GM12874 (cell line): ENCODE measurements around the gene G6PC3.

Source experiments
- TF ChIP-seq, protein P1 (sequence below): IDR thresholded peaks from 2 replicates; pipeline ENCODE4 v1.5.1; 2011; ENCODE audit warnings: low read depth, mild to moderate bottlenecking, control low read depth, low read length, moderate library complexity; ENCODE audit not compliant: insufficient read depth

G6PC3 gene

DNA sequence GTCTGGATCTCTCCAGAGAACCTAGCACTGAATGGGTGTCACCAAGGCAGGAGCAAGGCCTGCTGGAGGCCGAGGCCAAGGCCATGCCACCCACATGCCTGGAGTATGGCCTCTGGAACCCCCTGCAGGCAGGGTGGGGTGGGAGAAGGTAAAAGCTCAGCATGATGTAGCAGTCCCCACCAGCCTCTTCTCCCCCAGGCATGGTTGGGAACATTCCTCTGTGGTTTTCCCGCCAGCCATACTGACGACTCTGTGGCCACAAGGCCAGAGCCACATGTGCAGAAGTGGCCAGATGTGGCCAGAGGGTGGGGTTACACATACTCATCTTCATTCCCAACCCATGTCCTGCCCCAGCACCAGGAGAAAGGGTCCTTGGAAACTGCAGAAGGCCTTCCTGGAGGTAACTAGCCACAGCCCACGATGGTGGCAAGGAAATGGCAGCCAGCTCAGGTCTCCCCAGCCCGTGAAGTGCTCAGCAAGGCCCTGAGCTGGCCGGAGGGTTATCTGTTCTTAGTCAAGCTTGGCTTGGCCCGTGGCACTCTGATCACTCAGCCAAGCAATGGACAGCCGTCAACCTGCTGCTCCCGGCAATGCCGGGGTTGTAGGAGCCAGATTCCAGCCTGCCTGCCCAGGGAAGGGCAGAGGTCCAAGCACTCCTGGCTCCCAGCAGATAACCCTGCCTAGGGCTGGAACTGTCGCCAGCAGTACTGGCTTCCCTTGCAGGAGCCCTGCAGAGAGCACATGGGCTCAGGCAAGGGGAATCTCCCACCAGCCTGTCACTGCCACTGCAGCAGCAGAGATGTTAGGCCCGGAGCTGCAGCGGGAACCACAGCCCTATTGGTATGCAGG lies 26.8 kb downstream of the G6PC3 start:
- TF ChIP-seq, protein P1, sequence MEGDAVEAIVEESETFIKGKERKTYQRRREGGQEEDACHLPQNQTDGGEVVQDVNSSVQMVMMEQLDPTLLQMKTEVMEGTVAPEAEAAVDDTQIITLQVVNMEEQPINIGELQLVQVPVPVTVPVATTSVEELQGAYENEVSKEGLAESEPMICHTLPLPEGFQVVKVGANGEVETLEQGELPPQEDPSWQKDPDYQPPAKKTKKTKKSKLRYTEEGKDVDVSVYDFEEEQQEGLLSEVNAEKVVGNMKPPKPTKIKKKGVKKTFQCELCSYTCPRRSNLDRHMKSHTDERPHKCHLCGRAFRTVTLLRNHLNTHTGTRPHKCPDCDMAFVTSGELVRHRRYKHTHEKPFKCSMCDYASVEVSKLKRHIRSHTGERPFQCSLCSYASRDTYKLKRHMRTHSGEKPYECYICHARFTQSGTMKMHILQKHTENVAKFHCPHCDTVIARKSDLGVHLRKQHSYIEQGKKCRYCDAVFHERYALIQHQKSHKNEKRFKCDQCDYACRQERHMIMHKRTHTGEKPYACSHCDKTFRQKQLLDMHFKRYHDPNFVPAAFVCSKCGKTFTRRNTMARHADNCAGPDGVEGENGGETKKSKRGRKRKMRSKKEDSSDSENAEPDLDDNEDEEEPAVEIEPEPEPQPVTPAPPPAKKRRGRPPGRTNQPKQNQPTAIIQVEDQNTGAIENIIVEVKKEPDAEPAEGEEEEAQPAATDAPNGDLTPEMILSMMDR: no peak

DNA sequence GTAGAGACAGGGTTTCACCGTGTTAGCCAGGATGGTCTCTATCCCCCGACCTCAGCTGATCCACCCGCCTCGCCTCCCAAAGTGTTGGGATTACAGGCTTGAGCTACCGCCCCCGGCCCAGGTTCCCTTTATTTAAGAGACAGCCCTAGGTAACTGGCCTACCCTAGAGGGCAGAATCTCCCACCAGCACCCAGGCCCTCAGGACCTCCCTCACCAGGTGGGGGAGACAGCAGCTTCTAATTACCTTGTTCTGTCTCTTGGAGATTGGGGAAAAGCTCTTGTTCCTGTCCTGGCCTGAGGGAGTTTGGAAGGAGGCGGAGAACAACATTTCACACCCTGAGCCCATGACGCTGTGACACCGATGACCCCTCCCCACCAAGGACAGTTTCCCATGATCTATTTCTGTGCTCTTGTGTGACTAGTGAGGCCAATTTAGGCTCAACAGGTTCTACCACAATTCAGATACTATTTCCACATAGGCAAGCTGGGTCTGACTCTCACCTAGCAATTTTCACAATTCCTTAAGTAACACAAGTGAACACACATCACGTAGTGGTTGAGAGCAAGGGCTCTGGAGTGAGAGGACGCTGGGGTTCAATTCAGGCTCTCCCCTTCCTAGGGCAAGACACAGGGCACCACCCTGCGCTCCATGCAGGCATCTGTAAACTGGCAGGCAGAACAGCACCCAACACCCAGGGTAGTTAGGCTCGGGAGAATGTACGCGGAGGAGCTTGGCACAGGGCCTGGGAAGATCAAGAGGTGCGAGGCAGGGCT lies 32.5 kb downstream of the G6PC3 start:
- TF ChIP-seq, protein P1: no peak

DNA sequence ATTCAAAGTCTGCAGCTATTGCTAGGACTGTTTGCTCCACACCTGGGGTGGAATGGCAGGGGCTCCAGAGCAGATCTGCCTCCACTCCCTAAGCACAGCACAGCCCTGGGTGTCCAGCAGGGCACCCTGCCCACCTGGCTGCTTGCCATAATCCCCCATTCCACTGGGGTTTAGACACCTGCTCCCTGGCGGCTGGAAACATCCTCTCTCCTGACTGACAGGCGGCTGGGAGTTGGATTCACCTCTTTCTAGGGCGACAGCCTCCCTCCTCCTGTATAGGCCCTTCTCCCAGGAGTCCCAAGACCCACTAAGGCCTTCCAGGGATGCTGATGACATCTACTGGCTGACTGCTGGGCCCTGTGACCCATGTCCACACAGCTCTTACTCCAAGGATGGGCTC lies 34.9 kb downstream of the G6PC3 start:
- TF ChIP-seq, protein P1: no peak

DNA sequence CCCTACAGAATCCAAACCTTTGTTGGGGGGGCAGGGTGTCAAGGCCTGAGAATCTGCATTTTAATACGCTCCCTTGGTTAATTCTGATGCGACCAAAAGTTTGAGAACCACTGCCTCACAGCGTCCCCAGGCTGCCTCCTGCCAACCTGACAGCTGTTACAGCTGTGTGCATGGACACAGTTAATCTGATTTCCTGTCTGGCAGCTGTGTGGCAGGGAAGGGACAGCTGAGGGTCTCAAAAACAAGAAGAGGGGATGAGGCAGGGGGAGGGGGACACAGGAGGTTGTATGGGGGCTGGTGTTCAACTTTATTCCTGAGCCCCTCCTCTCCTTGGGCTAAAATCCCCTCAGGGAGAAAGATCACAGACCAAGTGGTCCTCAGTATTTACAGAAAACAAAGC lies 35.4 kb downstream of the G6PC3 start:
- TF ChIP-seq, protein P1: no peak

DNA sequence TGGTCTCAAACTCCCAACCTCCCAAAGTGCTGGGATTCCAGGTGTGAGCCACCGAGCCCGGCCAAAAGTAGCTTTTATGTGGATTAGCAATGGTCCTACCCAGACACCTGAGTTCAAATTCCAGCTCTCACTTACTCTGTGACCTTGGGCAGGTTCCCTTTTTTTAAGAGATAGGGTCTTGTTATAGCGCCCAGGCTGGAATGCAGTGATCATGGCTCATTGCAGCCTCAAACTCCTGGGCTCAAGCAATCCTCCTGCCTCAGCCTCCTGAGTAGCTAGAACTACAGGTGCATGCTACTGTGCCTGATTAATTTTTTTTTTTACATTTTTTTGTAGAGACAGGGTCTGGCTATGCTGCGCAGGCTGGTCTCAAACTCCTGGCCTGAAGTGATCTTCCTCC lies 36.3 kb downstream of the G6PC3 start:
- TF ChIP-seq, protein P1: no peak

DNA sequence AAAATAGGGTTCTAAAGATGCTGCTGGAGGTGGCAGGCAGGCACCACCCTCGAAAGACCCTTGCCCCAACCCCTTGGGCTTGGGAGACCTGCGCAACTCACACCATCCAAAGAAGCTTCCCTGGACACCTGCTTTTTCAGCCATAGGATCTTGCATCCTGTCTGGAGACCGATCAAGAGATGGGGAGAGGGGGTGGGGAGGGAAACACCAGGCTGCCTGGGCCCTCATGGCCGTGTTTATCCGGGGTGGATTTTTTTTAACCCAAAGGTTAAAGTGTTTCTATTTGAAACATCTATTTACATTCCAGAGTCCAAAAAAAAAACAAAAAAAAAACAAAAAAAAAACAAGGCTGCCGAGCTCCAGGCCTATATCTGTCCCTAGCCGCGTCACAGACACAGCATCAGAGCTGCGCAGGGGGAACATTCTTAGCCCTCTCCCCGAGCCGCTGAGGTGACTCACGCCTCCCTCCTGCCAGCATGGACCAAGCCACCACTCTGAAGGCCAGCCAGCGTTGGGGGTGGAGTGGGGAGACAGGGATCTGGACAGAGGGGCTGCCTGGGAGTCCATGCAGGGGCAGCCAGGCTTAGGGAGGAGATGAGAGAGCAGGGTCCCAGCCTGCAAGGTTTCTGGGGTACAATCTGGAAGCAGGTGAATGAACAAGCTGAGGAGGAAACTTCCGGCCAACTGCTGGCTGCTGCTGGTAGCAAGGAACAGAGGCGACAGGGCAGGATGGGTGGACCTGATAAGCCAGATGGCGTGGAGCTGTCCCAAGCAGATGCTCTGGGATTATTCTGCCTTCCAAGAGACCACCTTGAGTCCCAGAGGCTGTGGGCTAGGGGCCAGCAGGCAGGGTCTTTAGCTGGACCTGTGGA lies 38.1 kb downstream of the G6PC3 start:
- TF ChIP-seq, protein P1: no peak

DNA sequence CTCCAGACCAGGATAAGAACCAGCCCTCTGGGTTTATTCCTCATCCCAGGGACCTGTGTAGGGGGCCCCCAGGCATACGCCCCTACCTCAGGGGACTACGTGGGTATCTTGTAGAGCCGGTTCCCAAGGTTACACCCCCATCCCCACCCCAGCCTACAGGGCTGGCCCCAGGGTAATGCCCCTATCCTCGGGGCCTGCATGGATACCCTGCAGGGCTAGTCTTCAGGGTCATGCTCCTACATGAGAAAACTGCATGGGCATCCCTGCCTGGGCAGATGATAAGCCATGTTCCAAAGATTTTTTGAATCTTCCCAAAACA lies 38.7 kb downstream of the G6PC3 start:
- TF ChIP-seq, protein P1: no peak
